ENCODE results near the gene TSPYL1. TPM values are rescaled to one million over a fixed set of nuclear protein-coding genes. Genes with fewer than 3 reads are reported as not detected.

Gene TSPYL1
- total RNA-seq, 2 donors from 2014 or later, result 60.0 to 74.9 TPM

DNA sequence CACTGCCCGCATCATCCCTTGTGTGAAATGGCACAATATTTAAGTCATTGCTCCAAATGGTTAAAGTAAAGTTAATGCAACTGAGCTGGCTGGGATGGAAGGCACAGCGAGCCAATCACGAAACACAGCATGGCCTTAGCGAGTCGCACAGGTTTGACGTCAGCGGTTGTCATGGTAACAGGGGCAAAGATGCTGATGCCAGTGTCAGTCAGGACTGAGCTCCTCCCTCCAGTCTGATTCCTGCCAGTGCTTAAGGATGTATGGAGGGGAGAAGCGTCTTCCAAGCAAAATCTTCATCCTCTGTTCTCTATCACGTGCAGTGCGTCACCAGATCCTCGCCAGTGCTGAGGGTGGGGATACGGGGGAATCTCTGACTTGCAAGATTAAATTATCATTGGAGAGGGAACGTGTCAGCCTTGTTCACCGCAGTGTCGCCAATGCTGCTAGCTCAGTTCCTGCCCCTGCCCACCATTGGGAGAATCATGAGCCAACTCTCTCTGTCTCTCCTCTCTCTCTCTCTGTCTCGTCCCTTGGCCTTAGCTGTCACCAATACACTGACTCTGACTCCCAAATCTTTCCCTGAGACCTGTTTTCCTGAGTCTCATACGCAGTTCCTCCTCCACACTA lies 50.3 kb downstream of the TSPYL1 start:
- DNase-seq (ENCODE audit: low spot score) (peak; percentile 48), ATAC-seq (ENCODE audit: insufficient number of reproducible peaks, low FRiP score, low read depth) (no peak)
- no peak overlapping the region for H3K27ac ChIP-seq
- peaks cover 3% of the 10 kb centered on the region for H3K36me3 ChIP-seq
- H3K4me1 ChIP-seq (ENCODE audit: control insufficient read depth in 1 of 2, low read depth in 2 of 2), result peaks cover 0 to 4% of the 10 kb centered on the region in 2 donors
- no peaks in the 10 kb centered on the region for H3K27me3 ChIP-seq (replicated peaks; ENCODE audit: insufficient read depth)
- no peaks in the 10 kb centered on the region for H3K9me3 ChIP-seq
- TF ChIP-seq, protein P1, sequence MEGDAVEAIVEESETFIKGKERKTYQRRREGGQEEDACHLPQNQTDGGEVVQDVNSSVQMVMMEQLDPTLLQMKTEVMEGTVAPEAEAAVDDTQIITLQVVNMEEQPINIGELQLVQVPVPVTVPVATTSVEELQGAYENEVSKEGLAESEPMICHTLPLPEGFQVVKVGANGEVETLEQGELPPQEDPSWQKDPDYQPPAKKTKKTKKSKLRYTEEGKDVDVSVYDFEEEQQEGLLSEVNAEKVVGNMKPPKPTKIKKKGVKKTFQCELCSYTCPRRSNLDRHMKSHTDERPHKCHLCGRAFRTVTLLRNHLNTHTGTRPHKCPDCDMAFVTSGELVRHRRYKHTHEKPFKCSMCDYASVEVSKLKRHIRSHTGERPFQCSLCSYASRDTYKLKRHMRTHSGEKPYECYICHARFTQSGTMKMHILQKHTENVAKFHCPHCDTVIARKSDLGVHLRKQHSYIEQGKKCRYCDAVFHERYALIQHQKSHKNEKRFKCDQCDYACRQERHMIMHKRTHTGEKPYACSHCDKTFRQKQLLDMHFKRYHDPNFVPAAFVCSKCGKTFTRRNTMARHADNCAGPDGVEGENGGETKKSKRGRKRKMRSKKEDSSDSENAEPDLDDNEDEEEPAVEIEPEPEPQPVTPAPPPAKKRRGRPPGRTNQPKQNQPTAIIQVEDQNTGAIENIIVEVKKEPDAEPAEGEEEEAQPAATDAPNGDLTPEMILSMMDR (IDR thresholded peaks at IDR 0.05), result no peak
- H3K4me3 ChIP-seq, result peak overlapping the region; percentile 46

Other genes starting within 250 kb of the TSPYL1 start
- 10 to 100 TPM; 16.0 to 20.0 TPM for gene FRK, start 219.0 kb downstream of the TSPYL1 start, total RNA-seq
- 10 to 100 TPM; 15.4 to 25.0 TPM for gene NT5DC1, start 179.1 kb downstream of the TSPYL1 start, total RNA-seq
- under 1 TPM in 1 of 2 donors, not detected in 1; 0.92 TPM for gene COL10A1, start 153.8 kb downstream of the TSPYL1 start, total RNA-seq
- gene TSPYL4, start 25.9 kb downstream of the TSPYL1 start, total RNA-seq, result 10 to 100 TPM; 13.1 to 18.0 TPM
- 10 to 100 TPM; 46.7 to 65.2 TPM for gene DSE, start 91.0 kb upstream of the TSPYL1 start, total RNA-seq
- gene CALHM6, start 181.4 kb upstream of the TSPYL1 start, total RNA-seq, result 10 to 100 TPM in 1 of 2 donors, 1 to 10 TPM in 1; 3.9 to 15.0 TPM
- gene CALHM5, start 231.7 kb upstream of the TSPYL1 start, total RNA-seq, result 10 to 100 TPM; 14.0 to 16.7 TPM

Data from thoracic aorta (tissue), 2 donors.